GM12878 (cell line): ENCODE data around the gene EIF5. TPM values are rescaled to one million over a fixed set of nuclear protein-coding genes. Genes with fewer than 3 reads are reported as not detected.

Source experiments
- ATAC-seq: fragments of 200-7000 bp; cut with Tn5 transposase; 3 replicates; pipeline ENCODE4 v1.9.1; 2020; ENCODE audit warnings: mild to moderate bottlenecking, moderate library complexity
- BruUV-seq: library from RNA; stranded (reverse); fragments of 400-500 nt; replicated peaks from 2 replicates; lab custom pipeline; 2021; lab: Mats Ljungman, UMichigan
- CTCF ChIA-PET: fragments of 300-600 bp; sonication (Branson Sonifier 250); formaldehyde crosslinking; extraction: SDS; loops from one replicate; lab custom pipeline; 2021; ENCODE audit warnings: inconsistent platforms; lab: Yijun Ruan, JAX
- POLR2A ChIA-PET: fragments of 350-600 bp; formaldehyde crosslinking; extraction: SDS; loops from one replicate; lab custom pipeline; 2021; ENCODE audit warnings: inconsistent platforms; lab: Charles Lee
- RAD21 ChIA-PET: fragments of 300-600 bp; sonication (Branson Sonifier 250); formaldehyde crosslinking; loops from one replicate; lab custom pipeline; 2023; ENCODE audit warnings: antibody characterized with exemption; ENCODE audit not compliant: unreplicated experiment; lab: Charles Lee
- SMC1A ChIA-PET: fragments of 300-600 bp; sonication (Branson Sonifier 250); formaldehyde crosslinking; loops from one replicate; lab custom pipeline; 2023; ENCODE audit not compliant: unreplicated experiment, uncharacterized antibody; lab: Charles Lee
- DNase-seq: peaks from one replicate; pipeline ENCODE4 v3.0.0-alpha.2; 2011; ENCODE audit warnings: low read depth, low spot score
- FAIRE-seq: peaks from 3 replicates; lab custom pipeline; 2011; peaks lifted over from hg19 to GRCh38; lab: Jason Lieb, UNC
- H2AFZ ChIP-seq: 2 replicates; pipeline ENCODE4 v1.6.0; 2011; ENCODE audit warnings: low read depth, low read length, control low read depth; ENCODE audit not compliant: control insufficient read depth
- H3K27ac ChIP-seq: 2 replicates; pipeline ENCODE4 v1.5.1; 2011; ENCODE audit warnings: control low read depth; ENCODE audit not compliant: control insufficient read depth, insufficient read depth
- H3K27me3 ChIP-seq, 2 experiments: replicated peaks in 1 of 2; 2 replicates each; pipeline versions ENCODE4 v1.6.0 to v1.6.1; 2011; ENCODE audit warnings: low read length in 1 of 2; ENCODE audit not compliant: control insufficient read depth in 2 of 2, insufficient read depth in 2 of 2
- H3K36me3 ChIP-seq, 2 experiments: 2 replicates each; pipeline ENCODE4 v1.5.1; 2011; ENCODE audit warnings: low read length in 1 of 2; ENCODE audit not compliant: control insufficient read depth in 2 of 2, insufficient read depth in 2 of 2
- H3K4me1 ChIP-seq: 2 replicates; pipeline ENCODE4 v1.6.1; 2011; ENCODE audit warnings: mild to moderate bottlenecking, low read length, moderate library complexity, mixed read lengths; ENCODE audit not compliant: control insufficient read depth, insufficient read depth
- H3K4me2 ChIP-seq: 2 replicates; pipeline ENCODE4 v1.6.0; 2011; ENCODE audit warnings: control low read depth; ENCODE audit not compliant: control insufficient read depth, insufficient read depth
- H3K4me3 ChIP-seq: fragments of 200-600 bp; sonication (generic); 2 replicates; pipeline ENCODE4 v1.5.1; 2016
- H3K79me2 ChIP-seq: 2 replicates; pipeline ENCODE4 v1.6.0; 2011; ENCODE audit warnings: low read length; ENCODE audit not compliant: control insufficient read depth, insufficient read depth
- H3K9ac ChIP-seq: 2 replicates; pipeline ENCODE4 v1.8.0; 2011; ENCODE audit warnings: low read length, control low read depth, mixed read lengths; ENCODE audit not compliant: control insufficient read depth, insufficient read depth
- H3K9me3 ChIP-seq: replicated peaks from 3 replicates; pipeline ENCODE4 v1.5.1; 2011; ENCODE audit warnings: mild to moderate bottlenecking, low read length; ENCODE audit not compliant: control insufficient read depth, insufficient read depth
- H4K20me1 ChIP-seq: 2 replicates; pipeline ENCODE4 v1.6.0; 2011; ENCODE audit not compliant: control insufficient read depth, insufficient read depth
- CEBPB ChIP-seq, 2 experiments: fragments of 150-350 bp in 1 of 2; IDR thresholded peaks; 2 replicates each; pipeline ENCODE4 v1.6.1; 2012 to 2014; ENCODE audit warnings: low read depth in 2 of 2, low read length in 2 of 2, borderline replicate concordance in 1 of 2, inconsistent platforms in 1 of 2
- CEBPZ ChIP-seq: fragments of 150-350 bp; IDR thresholded peaks from 2 replicates; pipeline ENCODE4 v1.6.1; 2016; ENCODE audit warnings: low read depth, low read length
- CREM ChIP-seq: IDR thresholded peaks from 2 replicates; pipeline ENCODE4 v1.6.1; 2014; ENCODE audit warnings: antibody characterized with exemption, low read depth
- EZH2 ChIP-seq: IDR thresholded peaks from 2 replicates; pipeline ENCODE4 v1.6.1; 2012; ENCODE audit warnings: low read depth, mild to moderate bottlenecking, control low read depth, inconsistent platforms, low read length, borderline replicate concordance; ENCODE audit not compliant: control insufficient read depth
- KDM1A ChIP-seq: fragments of 200-600 bp; sonication (generic); IDR thresholded peaks from 2 replicates; pipeline ENCODE4 v1.6.1; 2016; ENCODE audit warnings: borderline replicate concordance
- KLF5 ChIP-seq: fragments of 450-650 bp; IDR thresholded peaks from 2 replicates; pipeline ENCODE4 v1.6.1; 2014; ENCODE audit warnings: mild to moderate bottlenecking; ENCODE audit not compliant: partially characterized antibody
- MEF2B ChIP-seq: fragments of 450-650 bp; IDR thresholded peaks from 2 replicates; pipeline ENCODE4 v1.6.1; 2018; ENCODE audit warnings: mild to moderate bottlenecking, moderate library complexity; ENCODE audit not compliant: partially characterized antibody, poor library complexity, severe bottlenecking
- MYB ChIP-seq: fragments of 150-350 bp; IDR thresholded peaks from 2 replicates; pipeline ENCODE4 v1.6.1; 2014; ENCODE audit warnings: mild to moderate bottlenecking, low read depth, low read length, borderline replicate concordance
- NFXL1 ChIP-seq: fragments of 450-650 bp; IDR thresholded peaks from 2 replicates; pipeline ENCODE4 v1.6.1; 2017; ENCODE audit warnings: antibody characterized with exemption, mild to moderate bottlenecking, borderline replicate concordance
- NR2C2 ChIP-seq: IDR thresholded peaks from 2 replicates; pipeline ENCODE4 v1.6.1; 2011; ENCODE audit warnings: borderline replicate concordance, low read depth; ENCODE audit not compliant: control insufficient read depth, insufficient read length
- REST ChIP-seq: IDR thresholded peaks from 2 replicates; pipeline ENCODE4 v1.6.1; 2012; ENCODE audit warnings: mild to moderate bottlenecking, low read depth, low read length
- RFX5 ChIP-seq: IDR thresholded peaks from 2 replicates; pipeline ENCODE4 v1.6.1; 2011; ENCODE audit warnings: low read depth, low read length, improper control_type of control experiment
- SKIL ChIP-seq: fragments of 450-650 bp; IDR thresholded peaks from 2 replicates; pipeline ENCODE4 v1.6.1; 2017; ENCODE audit warnings: mild to moderate bottlenecking, low read depth, inconsistent platforms; ENCODE audit not compliant: poor library complexity, severe bottlenecking
- TBL1XR1 ChIP-seq: IDR thresholded peaks from 2 replicates; pipeline ENCODE4 v1.6.1; 2012; ENCODE audit warnings: low read depth, low read length, improper control_type of control experiment
- WGBS: methylation state at CpG from one replicate; pipeline ENCODE4 v1.1.6; 2016; ENCODE audit warnings: low lambda C conversion rate; ENCODE audit not compliant: insufficient replicate concordance, insufficient coverage; ENCODE audit errors: missing lambda C conversion rate; 5-methylcytosine and 5-hydroxymethylcytosine counted together
- in situ Hi-C: fragments of 300-500 bp; cut with MboI; formaldehyde crosslinking; loops from 9 replicates; pipeline ENCODE4 v1.14.3; 2018; ENCODE audit warnings: mixed read lengths
- intact Hi-C: fragments of 100-400 bp; cut with micrococcal nuclease; formaldehyde crosslinking; loops from one replicate; pipeline ENCODE4 v1.14.2; 2022; ENCODE audit not compliant: unreplicated experiment
- polyA plus RNA-seq, 11 experiments: library from polyadenylated mRNA; depleted of rRNA in 4 of 11; unstranded in 6 of 11; stranded (reverse) in 5 of 11; fragments of >200 nt; fragmentation: Nextera tagmentation in 4 of 11; fragmentation: Illumina TruSeq in 1 of 11; extraction: Ambion mirVana in 4 of 11; extraction: Trizol in 1 of 11; gene quantifications; 1 replicate in 1 of 11; 2 replicates in 10 of 11; pipeline versions ENCODE4 v1.2.1 to v1.2.3, GENCODE V29; 2011 to 2016; ENCODE audit warnings: inconsistent platforms in 2 of 11, missing spikeins in 2 of 11, low read depth in 1 of 11
- total RNA-seq, 4 experiments: library from RNA; depleted of rRNA in 3 of 4; stranded (reverse); fragments of >200 nt in 3 of 4; fragmentation: Illumina TruSeq in 1 of 4; extraction: Trizol in 1 of 4; gene quantifications; 2 replicates each; pipeline versions ENCODE4 v1.2.1 to v1.2.3, GENCODE V29; 2013 to 2021

The EIF5 gene
- total and polyA plus RNA-seq, 10 of the 15 experiments (the other 5 are each of a cell fraction or from before 2014, with no cell fraction given) = 51.2 to 360 (median 115) TPM

GRCh38 chr14:103290494-103290893 lies 43.5 kb upstream of the EIF5 start:
- ChIA-PET POLR2A (no interaction called here), CTCF (interaction anchor here (1.2 to 6.2 kb wide), 6 partner anchors 31 to 597 kb away, joined by 3 to 77 read pairs (median 15); no protein-coding TSS in a partner anchor), RAD21 (interaction anchor here (1.4 to 3.2 kb wide), 3 partner anchors 185 to 281 kb away, joined by 3 to 35 read pairs (median 6); no protein-coding TSS in a partner anchor), SMC1A (interaction anchor here (1.8 to 3.0 kb wide), 3 partner anchors 14 to 216 kb away, joined by 6 to 19 read pairs (median 7); no protein-coding TSS in a partner anchor)
- ATAC-seq = no peak
- DNase-seq = no peak
- 4% methylated on average over 5 of the region's 5 CpGs for WGBS
- Histone ChIP-seq H3K36me3 (no peaks in the 10 kb centered on the region), H3K79me2 (no peaks in the 10 kb centered on the region), H3K4me1 (no peaks in the 10 kb centered on the region), H3K9me3 (no peaks in the 10 kb centered on the region), H2AFZ (no peak overlapping the region), H3K27me3 (no peaks in the 10 kb centered on the region; a peak in 1 of 4 replicates), H3K27ac (no peak overlapping the region), H3K4me3 (no peak overlapping the region), H3K4me2 (no peak overlapping the region), H4K20me1 (no peaks in the 10 kb centered on the region), H3K9ac (no peak overlapping the region)
- intact Hi-C loops (loop anchor here (10.0 kb wide), 1 partner anchor 596 kb away; no protein-coding TSS in a partner anchor), in situ Hi-C loops (loop anchor here (5.0 kb wide), 1 partner anchor 213 kb away; no protein-coding TSS in a partner anchor)
- FAIRE-seq = no peak
- BruUV-seq = no TSS peak
- TF ChIP-seq EZH2 (no peak), CREM (no peak), MEF2B (no peak), NR2C2 (no peak), NFXL1 (no peak), CEBPB (IDR thresholded peaks at IDR 0.05; ENCODE audit: borderline replicate concordance in 1 of 2, low read depth in 2 of 2, low read length in 2 of 2) (no peak), REST (no peak), SKIL (no peak), RFX5 (no peak), CEBPZ (no peak), KDM1A (no peak), TBL1XR1 (no peak), MYB (no peak), KLF5 (no peak)
